Medulla oblongata (tissue), 1 donor: ENCODE measurements around the gene PRKX.
"Not testable (repeated sequence)": the region's sequence is repeated elsewhere in the genome, so short reads cannot be mapped to it uniquely, and the experiment has no call there.

Source experiments
- DNase-seq: peaks from one replicate; pipeline ENCODE4 v3.0.0-alpha.2; 2015; ENCODE audit errors: extremely low spot score

Gene PRKX

DNA sequence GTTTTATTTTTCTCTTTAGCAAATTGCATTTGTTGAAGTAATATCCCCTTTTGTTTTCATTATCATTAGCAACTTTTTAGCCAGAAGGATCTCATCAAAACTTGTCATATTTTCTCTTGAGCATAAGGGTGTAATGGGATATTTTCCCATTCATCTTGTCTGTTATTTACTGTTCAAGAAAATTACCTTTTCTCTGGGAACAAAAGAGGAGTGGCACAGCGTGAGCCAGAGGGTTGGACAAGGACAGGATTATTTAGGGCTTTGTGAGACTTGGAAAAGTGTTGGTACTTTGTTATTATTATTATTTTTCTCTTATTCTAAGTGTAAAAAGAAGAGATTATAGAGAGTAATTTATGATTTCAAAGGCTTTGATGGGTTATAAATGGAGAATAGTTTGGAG, 135.9 kb downstream of the PRKX start:
- DNase-seq: no peak

DNA sequence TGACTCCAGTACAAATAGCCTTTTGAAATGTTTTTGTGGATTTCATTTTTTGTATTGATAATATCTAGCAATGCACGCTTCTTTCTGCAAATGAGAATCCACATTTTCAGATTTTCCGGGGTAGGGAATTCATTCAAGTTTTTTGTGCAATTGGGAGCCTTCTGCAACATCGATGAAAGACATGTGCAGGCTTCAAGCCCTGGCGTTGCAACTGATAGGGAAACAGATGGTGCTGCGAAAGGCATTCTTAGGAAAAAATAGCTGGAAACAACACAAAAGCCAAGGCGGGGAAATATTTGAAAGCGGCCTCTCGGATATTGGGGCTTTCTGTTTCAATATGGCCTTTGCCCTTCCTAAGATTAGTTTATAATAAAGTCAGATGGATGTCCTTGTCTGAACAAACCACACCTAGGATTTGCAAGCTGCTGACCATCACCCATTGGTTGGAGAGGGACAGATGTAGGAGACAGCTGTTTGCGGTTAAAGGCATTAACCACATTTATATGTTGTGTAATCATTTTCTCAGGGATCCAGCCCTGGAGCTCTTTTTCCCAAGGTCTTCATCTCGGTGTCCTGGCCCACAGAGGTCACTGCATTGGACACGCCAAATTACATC, 136.5 kb downstream of the PRKX start:
- no peak for DNase-seq

DNA sequence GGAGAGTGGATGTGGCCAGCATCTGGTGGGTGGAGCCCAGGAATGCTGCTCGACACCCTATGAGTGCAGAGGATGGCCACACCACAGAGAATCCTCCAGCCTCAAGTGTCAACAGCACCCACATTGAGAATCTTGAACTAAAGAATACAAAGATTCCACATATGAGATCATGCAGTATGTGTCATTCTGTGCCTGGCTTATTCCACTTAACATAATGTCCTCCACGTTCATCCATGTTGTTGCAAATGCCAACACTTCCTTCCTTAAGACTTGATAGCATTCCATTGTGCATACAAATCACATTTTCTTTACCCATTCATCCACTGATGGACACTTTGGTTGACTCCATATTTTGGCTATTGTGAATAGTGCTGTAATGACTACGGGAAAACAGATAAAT, 145.8 kb downstream of the PRKX start:
- no peak for DNase-seq

DNA sequence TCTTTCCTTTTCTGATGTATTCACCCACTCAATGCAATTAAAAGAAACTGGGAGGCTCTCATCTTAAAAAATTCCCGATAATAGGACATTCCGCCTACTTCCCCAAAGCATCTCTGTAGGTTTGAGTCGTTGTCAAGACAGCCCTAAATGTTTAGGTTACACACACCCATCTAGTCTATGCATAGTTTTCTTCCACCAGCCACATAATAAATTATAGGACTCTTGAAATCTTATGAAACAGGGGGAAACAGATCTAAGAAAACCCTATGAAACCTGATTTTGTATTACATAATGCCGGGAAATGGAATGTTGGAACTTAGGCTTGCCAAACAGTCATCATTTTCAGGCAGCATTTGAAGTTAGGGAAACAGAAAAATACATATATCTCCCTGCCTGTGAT, 150.0 kb downstream of the PRKX start:
- no peak for DNase-seq

DNA sequence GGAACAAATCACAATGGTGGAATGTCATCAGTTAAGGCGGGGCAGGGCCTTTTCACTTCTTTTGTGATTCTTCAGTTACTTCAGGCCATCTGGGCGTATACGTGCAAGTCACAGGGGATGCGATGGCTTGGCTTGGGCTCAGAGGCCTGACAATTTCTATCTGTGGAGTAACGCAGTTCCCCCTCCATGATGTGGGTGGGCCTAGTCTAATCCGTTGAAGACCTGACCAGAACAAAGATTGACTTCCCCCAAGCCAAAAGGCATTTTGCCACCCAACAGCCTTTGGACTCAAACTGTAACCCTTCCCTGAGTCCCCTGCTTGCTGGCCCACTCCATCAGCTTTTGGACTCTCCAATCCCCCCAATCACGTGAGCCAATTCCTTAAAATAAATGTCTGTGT, 153.4 kb downstream of the PRKX start:
- DNase-seq: not testable (repeated sequence)
